ENCODE measurements around the gene LDHB.
"Not testable (repeated sequence)": the region's sequence is repeated elsewhere in the genome, so short reads cannot be mapped to it uniquely, and the experiment has no call there.

Gene LDHB

GRCh38 chr12:21657326-21658077 is at the start of gene LDHB:
Gene LDHB, minus strand, starts transcription at chr12:21657842. Its CDS starts 3,171 bp downstream, at chr12:21654671.
- DNase-seq, result peak; percentile 85 to 87

GRCh38 chr12:21704847-21705246 is 47.2 kb upstream of the LDHB start:
- no peak for DNase-seq

- DNase-seq, result no peak
These were observed 42.2 kb upstream of the LDHB start for GRCh38 chr12:21699851-21700250.

- no peak for DNase-seq
These were observed 40.4 kb upstream of the LDHB start for GRCh38 chr12:21697904-21698630.

- no peak for DNase-seq
These were observed 39.0 kb upstream of the LDHB start for GRCh38 chr12:21696625-21697024.

- DNase-seq, result no peak
These were observed 38.3 kb upstream of the LDHB start for GRCh38 chr12:21695986-21696385.

- DNase-seq, result no peak
These were observed 37.0 kb upstream of the LDHB start for GRCh38 chr12:21694660-21695059.

GRCh38 chr12:21691515-21691914 is 33.9 kb upstream of the LDHB start:
- DNase-seq, result no peak

- no peak for DNase-seq
These were observed 33.2 kb upstream of the LDHB start for GRCh38 chr12:21690704-21691368.

GRCh38 chr12:21683115-21683514 is 25.5 kb upstream of the LDHB start:
- DNase-seq, result no peak

- no peak for DNase-seq
These were observed 21.3 kb upstream of the LDHB start for GRCh38 chr12:21678959-21679358.

- DNase-seq, result no peak
These were observed 20.1 kb upstream of the LDHB start for GRCh38 chr12:21677622-21678277.

GRCh38 chr12:21677204-21677603 is 19.6 kb upstream of the LDHB start:
- no peak for DNase-seq

- DNase-seq, result no peak
These were observed 19.1 kb upstream of the LDHB start for GRCh38 chr12:21676776-21677175.

- DNase-seq, result no peak
These were observed 18.0 kb upstream of the LDHB start for GRCh38 chr12:21675641-21676040.

GRCh38 chr12:21675096-21675495 is 17.5 kb upstream of the LDHB start:
- no peak for DNase-seq

GRCh38 chr12:21673830-21674552 is 16.3 kb upstream of the LDHB start:
- not testable (repeated sequence) for DNase-seq

- no peak for DNase-seq
These were observed 14.5 kb upstream of the LDHB start for GRCh38 chr12:21672146-21672545.

GRCh38 chr12:21666722-21667121 is 9.1 kb upstream of the LDHB start:
- no peak for DNase-seq

- no peak for DNase-seq
These were observed 8.2 kb upstream of the LDHB start for GRCh38 chr12:21665816-21666215.

GRCh38 chr12:21662122-21662792 is 4.6 kb upstream of the LDHB start:
- DNase-seq, result no peak

Data from NCI-H187 (cell line).